ENCODE data around the gene APAF1.

Gene APAF1

DNA sequence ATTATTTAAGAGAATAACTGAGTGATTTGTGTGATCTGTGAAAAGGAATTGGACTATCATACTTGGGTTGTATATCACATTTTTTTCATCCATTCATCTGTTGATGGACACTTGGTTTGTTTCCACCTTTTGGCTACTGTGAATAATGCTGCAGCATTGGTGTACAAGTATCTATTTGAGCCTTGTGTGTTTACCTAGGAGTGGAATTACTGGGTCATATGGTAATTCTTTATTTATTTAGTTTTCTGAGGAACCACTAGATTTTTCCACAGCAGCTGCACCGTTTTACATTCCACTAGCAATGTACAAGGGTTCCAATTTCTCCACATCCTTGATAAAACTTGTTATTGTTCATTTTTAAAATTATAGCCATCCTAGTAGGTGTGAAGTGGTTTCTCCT lies 56.1 kb downstream of the APAF1 start:
- no peak overlapping the region for H3K4me3 ChIP-seq (ENCODE audit: low read length)
- DNase-seq (ENCODE audit: low read depth) = no peak
- TF ChIP-seq CTCF (IDR thresholded peaks at IDR 0.05; ENCODE audit: insufficient read depth, low read depth, low read length, missing control alignments) = no peak

DNA sequence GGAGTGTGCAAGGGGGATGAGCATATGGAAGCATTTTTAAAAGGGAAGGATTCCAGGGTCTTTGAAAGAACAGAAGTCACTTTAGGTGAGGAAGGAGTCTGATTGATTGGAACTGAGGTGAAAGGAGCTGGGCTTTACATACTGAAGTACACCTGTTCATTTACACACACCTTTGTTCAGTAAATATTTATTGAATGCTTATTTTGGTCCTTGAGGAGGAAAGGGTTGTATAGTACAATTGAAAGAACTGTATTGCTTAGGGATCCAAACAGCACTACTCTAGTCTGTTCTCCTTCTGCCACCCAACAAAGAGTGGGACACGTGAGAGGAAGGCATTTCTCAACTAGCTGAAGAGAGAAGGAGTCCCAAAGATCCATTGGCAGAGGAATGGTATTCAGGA lies 63.9 kb downstream of the APAF1 start:
- DNase-seq (ENCODE audit: low read depth) = no peak
- no peak for TF ChIP-seq CTCF (IDR thresholded peaks at IDR 0.05; ENCODE audit: insufficient read depth, low read depth, low read length, missing control alignments)
- H3K4me3 ChIP-seq (ENCODE audit: low read length) = no peak overlapping the region

- H3K4me3 ChIP-seq (ENCODE audit: low read length) = no peak overlapping the region
- TF ChIP-seq CTCF (IDR thresholded peaks at IDR 0.05; ENCODE audit: insufficient read depth, low read depth, low read length, missing control alignments) = no peak
- no peak for DNase-seq (ENCODE audit: low read depth)
These were observed 69.3 kb downstream of the APAF1 start for GRCh38 chr12:98714426-98714825.

DNA sequence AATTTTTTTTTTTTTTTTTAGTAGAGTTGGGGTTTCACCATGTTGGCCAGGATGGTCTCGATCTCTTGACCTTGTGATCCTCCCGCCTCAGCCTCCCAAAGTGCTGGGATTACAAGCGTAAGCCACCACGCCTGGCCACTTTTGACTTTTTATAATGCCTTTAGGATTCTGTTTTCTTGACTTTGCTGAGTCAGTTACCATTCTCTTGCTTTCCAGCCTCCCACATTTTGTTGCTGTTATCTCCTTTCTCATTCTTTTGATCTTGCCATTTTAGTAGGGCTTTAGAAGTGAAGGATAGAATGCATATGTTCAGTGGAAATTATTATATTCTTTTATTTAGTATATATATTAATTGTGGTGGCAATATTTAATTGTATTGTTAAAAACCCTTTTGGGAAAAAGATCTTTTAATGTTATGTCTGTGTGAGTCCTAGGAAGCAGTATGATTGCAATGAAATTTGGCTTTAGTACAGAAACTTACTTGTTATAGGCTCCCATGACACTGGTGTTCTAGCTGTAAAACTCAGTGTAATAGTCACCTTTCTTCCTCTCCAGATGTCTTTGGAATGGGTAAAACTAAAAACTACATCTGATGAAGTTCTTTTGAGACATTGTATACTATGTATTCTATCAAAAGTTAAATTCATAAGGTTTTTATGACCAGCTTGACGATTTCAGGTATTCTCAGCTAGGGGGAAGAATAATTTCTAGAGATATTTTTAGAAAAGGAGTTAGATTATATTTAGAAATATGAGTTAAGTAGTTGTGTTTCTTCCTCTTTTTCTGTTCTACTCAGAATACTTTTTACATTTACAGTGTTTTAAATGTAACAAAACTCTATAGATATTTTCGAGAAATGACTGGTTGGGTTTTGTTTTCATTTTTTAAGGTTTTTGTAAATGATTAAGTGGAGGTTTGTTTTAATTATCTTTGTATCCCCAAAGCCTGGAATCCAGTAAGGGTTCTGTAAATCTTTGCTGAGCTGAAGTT lies 74.7 kb downstream of the APAF1 start:
- TF ChIP-seq CTCF (IDR thresholded peaks at IDR 0.05; ENCODE audit: insufficient read depth, low read depth, low read length, missing control alignments) = no peak
- DNase-seq (ENCODE audit: low read depth) = no peak
- H3K4me3 ChIP-seq (ENCODE audit: low read length) = no peak overlapping the region

DNA sequence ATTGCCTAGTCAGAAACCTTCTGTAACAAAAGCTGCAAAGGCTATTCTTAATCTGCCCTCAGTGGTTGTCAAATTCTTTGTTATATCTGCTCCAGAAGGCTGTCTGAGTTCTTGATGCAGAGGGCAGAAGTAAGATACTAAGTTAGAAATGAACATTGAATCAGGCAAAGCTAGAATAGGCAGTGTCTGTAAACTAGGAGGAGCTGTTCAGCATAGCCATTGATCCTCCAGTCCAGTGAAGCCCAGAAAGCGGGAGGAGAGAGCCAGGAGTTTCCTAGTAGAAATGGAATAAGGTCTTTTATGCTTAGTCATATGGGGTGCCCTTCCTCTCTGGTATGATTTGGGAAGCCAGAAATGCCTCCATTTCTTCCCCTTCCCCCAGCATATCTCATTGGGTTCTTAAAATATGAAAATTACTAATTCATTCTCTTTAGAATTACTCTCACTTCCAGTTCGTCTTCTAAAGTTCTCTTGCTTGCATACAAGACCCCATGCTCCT lies 76.2 kb downstream of the APAF1 start:
- H3K4me3 ChIP-seq (ENCODE audit: low read length) = no peak overlapping the region
- DNase-seq (ENCODE audit: low read depth) = no peak
- no peak for TF ChIP-seq CTCF (IDR thresholded peaks at IDR 0.05; ENCODE audit: insufficient read depth, low read depth, low read length, missing control alignments)

- DNase-seq (ENCODE audit: low read depth) = no peak
- no peak overlapping the region for H3K4me3 ChIP-seq (ENCODE audit: low read length)
- no peak for TF ChIP-seq CTCF (IDR thresholded peaks at IDR 0.05; ENCODE audit: insufficient read depth, low read depth, low read length, missing control alignments)
These were observed 79.5 kb downstream of the APAF1 start for GRCh38 chr12:98724384-98725155.
